B cell (primary cell): ENCODE data around the gene PCSK2. TPM values are rescaled to one million over a fixed set of nuclear protein-coding genes. Genes with fewer than 3 reads are reported as not detected.

Source experiments
- ATAC-seq: fragments of 200-7000 bp; cut with Tn5 transposase; one replicate; pipeline ENCODE4 v1.10.0; 2021; ENCODE audit warnings: low read depth, mild to moderate bottlenecking, moderate number of reproducible peaks, moderate library complexity
- CTCF ChIA-PET: fragments of 350-600 bp; sonication (Branson Sonifier 250); formaldehyde crosslinking; loops from one replicate; lab custom pipeline; 2021; ENCODE audit warnings: antibody characterized with exemption, inconsistent platforms; lab: Charles Lee
- POLR2A ChIA-PET: fragments of 350-600 bp; sonication (Branson Sonifier 250); formaldehyde crosslinking; loops from one replicate; lab custom pipeline; 2021; ENCODE audit warnings: antibody characterized with exemption; lab: Charles Lee
- DNase-seq: peaks from one replicate; pipeline ENCODE4 v3.0.0; 2013
- H2AFZ ChIP-seq: 2 replicates; pipeline ENCODE4 v1.6.1; 2012; ENCODE audit warnings: mild to moderate bottlenecking, low read depth, low read length; ENCODE audit not compliant: insufficient read depth, poor library complexity, severe bottlenecking
- H3K27ac ChIP-seq, 2 donors: 1 replicate in 1 of 2; 2 replicates in 1 of 2; pipeline ENCODE4 v1.5.1; 2012 to 2013; ENCODE audit warnings: low read length in 2 of 2, mild to moderate bottlenecking in 2 of 2, moderate library complexity in 1 of 2
- H3K27me3 ChIP-seq, 4 experiments: fragments of 200-600 bp in 1 of 4; sonication (generic) in 1 of 4; replicated peaks in 1 of 4; 1 replicate in 2 of 4; 2 replicates in 2 of 4; pipeline versions ENCODE4 v1.6.1 to v1.7.0; 2013 to 2016; ENCODE audit warnings: low read length in 3 of 4, mild to moderate bottlenecking in 2 of 4, mixed read lengths in 1 of 4, moderate library complexity in 1 of 4; ENCODE audit not compliant: insufficient read depth in 4 of 4, control insufficient read depth in 3 of 4; ENCODE audit errors: control extremely low read depth in 1 of 4
- H3K36me3 ChIP-seq, 2 experiments: replicated peaks in 1 of 2; 1 replicate in 1 of 2; 2 replicates in 1 of 2; pipeline versions ENCODE4 v1.6.1 to v1.7.1; 2013; ENCODE audit warnings: low read length in 1 of 2; ENCODE audit not compliant: insufficient read depth in 2 of 2, control insufficient read depth in 1 of 2; ENCODE audit errors: control extremely low read depth in 1 of 2, extremely low read depth in 1 of 2
- H3K4me1 ChIP-seq, 2 donors: fragments of 200-600 bp in 1 of 2; sonication (generic) in 1 of 2; 1 replicate in 1 of 2; 2 replicates in 1 of 2; pipeline versions ENCODE4 v1.5.1 to v1.6.1; 2013 to 2017; ENCODE audit warnings: low read length in 2 of 2; ENCODE audit not compliant: control insufficient read depth in 2 of 2, insufficient read depth in 2 of 2
- H3K4me2 ChIP-seq: replicated peaks from 2 replicates; pipeline ENCODE3; 2012; ENCODE audit warnings: mild to moderate bottlenecking, low read depth, low read length; ENCODE audit not compliant: poor library complexity, severe bottlenecking
- H3K4me3 ChIP-seq, 5 experiments: fragments of 200-600 bp in 1 of 5; sonication (generic) in 1 of 5; 1 replicate in 3 of 5; 2 replicates in 2 of 5; pipeline versions ENCODE4 v1.5.1 to v1.7.0; 2011 to 2016; ENCODE audit warnings: low read length in 4 of 5, mild to moderate bottlenecking in 4 of 5, low read depth in 2 of 5, control low read depth in 1 of 5, moderate library complexity in 1 of 5; ENCODE audit not compliant: insufficient read depth in 1 of 5; ENCODE audit errors: control extremely low read depth in 1 of 5, extremely low read depth in 1 of 5
- H3K79me2 ChIP-seq: fragments of 200-600 bp; sonication (generic); one replicate; pipeline ENCODE4 v1.6.0; 2016; ENCODE audit warnings: low read length; ENCODE audit not compliant: control insufficient read depth, insufficient read depth
- H3K9ac ChIP-seq: fragments of 200-600 bp; sonication (generic); 2 replicates; pipeline ENCODE4 v1.6.1; 2017; ENCODE audit warnings: mild to moderate bottlenecking, low read length, moderate library complexity
- H3K9me3 ChIP-seq, 3 donors: one replicate each; pipeline versions ENCODE4 v1.6.1 to v1.7.1; 2013; ENCODE audit warnings: low read length in 2 of 3; ENCODE audit not compliant: control insufficient read depth in 2 of 3, insufficient read depth in 1 of 3; ENCODE audit errors: control extremely low read depth in 1 of 3
- H4K20me1 ChIP-seq: 2 replicates; pipeline ENCODE4 v1.6.0; 2012; ENCODE audit warnings: mild to moderate bottlenecking, low read length; ENCODE audit not compliant: insufficient read depth, control insufficient read depth, poor library complexity, severe bottlenecking
- H3K27ac Mint-ChIP-seq: one replicate; pipeline ENCODE4 v1.8.0; 2021; ENCODE audit warnings: mixed read lengths
- H3K27me3 Mint-ChIP-seq: one replicate; pipeline ENCODE4 v1.8.0; 2021; ENCODE audit warnings: mixed read lengths
- H3K4me1 Mint-ChIP-seq: one replicate; pipeline ENCODE4 v1.8.0; 2021; ENCODE audit warnings: mixed read lengths
- H3K4me3 Mint-ChIP-seq: one replicate; pipeline ENCODE4 v1.8.0; 2021; ENCODE audit warnings: mixed read lengths
- H3K9me3 Mint-ChIP-seq: one replicate; pipeline ENCODE4 v1.8.0; 2022; ENCODE audit warnings: mixed read lengths; ENCODE audit not compliant: insufficient read depth
- CTCF ChIP-seq: fragments of 200-600 bp; IDR thresholded peaks from one replicate; pipeline ENCODE4 v1.8.0; 2022; ENCODE audit warnings: antibody characterized with exemption, mild to moderate bottlenecking
- EZH2 ChIP-seq: IDR thresholded peaks from 2 replicates; pipeline ENCODE4 v1.6.1; 2012; ENCODE audit warnings: borderline replicate concordance, low read depth, mild to moderate bottlenecking, moderate library complexity, low read length; ENCODE audit not compliant: insufficient read depth, poor library complexity, severe bottlenecking
- WGBS: methylation state at CpG from one replicate; pipeline ENCODE4 v1.1.5; 2013; ENCODE audit warnings: missing lambda C conversion rate; ENCODE audit not compliant: insufficient coverage; 5-methylcytosine and 5-hydroxymethylcytosine counted together
- intact Hi-C: fragments of 100-400 bp; cut with micrococcal nuclease; formaldehyde crosslinking; loops from one replicate; pipeline ENCODE4 v1.10.0; 2022
- polyA plus RNA-seq: library from polyadenylated mRNA; depleted of rRNA; stranded (reverse); fragments of >200 nt; gene quantifications from 2 replicates; pipeline ENCODE4 v1.2.3, GENCODE V29; 2012
- total RNA-seq, 2 donors: library from RNA; stranded (reverse); fragments of 120-200 nt in 1 of 2; gene quantifications; 1 replicate in 1 of 2; 2 replicates in 1 of 2; pipeline versions ENCODE4 v1.2.3 to v1.2.4, GENCODE V29; 2013 to 2022

The PCSK2 gene
- total and polyA plus RNA-seq, 2 donors (not counting 1 experiment from before 2014, with no cell fraction given) = not detected

- 61% methylated on average over 2 of the region's 2 CpGs for WGBS
- Histone ChIP-seq H3K27ac (no peak overlapping the region), H4K20me1 (no peaks in the 10 kb centered on the region), H3K27me3 (peaks cover 0 to 17% (median 9%) of the 10 kb centered on the region in 4 experiments), H2AFZ (no peak overlapping the region), H3K9me3 (peaks cover 0 to 8% (median 0%) of the 10 kb centered on the region in 3 donors), H3K36me3 (no peaks in the 10 kb centered on the region), H3K4me1 (no peaks in the 10 kb centered on the region), H3K79me2 (no peaks in the 10 kb centered on the region), H3K4me3 (no peak overlapping the region), H3K9ac (no peak overlapping the region), H3K4me2 (no peak overlapping the region)
- no peak for DNase-seq
- ChIA-PET POLR2A (no interaction called here), CTCF (no interaction called here)
- H3K4me1 Mint-ChIP-seq = no peaks in the 10 kb centered on the region
- ATAC-seq = no peak
- H3K27ac Mint-ChIP-seq = no peak overlapping the region
- intact Hi-C loops = no loop called here
- TF ChIP-seq EZH2 (no peak), CTCF (no peak)
- H3K4me3 Mint-ChIP-seq = no peak overlapping the region
- no peaks in the 10 kb centered on the region for H3K9me3 Mint-ChIP-seq
- H3K27me3 Mint-ChIP-seq = peaks cover 37% of the 10 kb centered on the region
Observed at GRCh38 chr20:17317341-17317740, 90.5 kb downstream of the PCSK2 start.

- no peak overlapping the region for H3K9ac ChIP-seq
- H2AFZ ChIP-seq = no peak overlapping the region
- H3K36me3 ChIP-seq = no peaks in the 10 kb centered on the region
- no peaks in the 10 kb centered on the region for H3K4me1 ChIP-seq
- ATAC-seq (no peak), DNase-seq (no peak)
- intact Hi-C loops = no loop called here
- no peak overlapping the region for H3K4me2 ChIP-seq
- no peaks in the 10 kb centered on the region for H3K4me1 Mint-ChIP-seq
- H3K9me3 ChIP-seq = peaks cover 0 to 5% (median 0%) of the 10 kb centered on the region in 3 donors
- no peak overlapping the region for H3K27ac ChIP-seq
- ChIA-PET POLR2A (no interaction called here), CTCF (no interaction called here)
- H3K79me2 ChIP-seq = no peaks in the 10 kb centered on the region
- no peak overlapping the region for H3K4me3 Mint-ChIP-seq
- WGBS = no CpG with 5 or more reads among the region's 2 CpGs
- H3K27me3 ChIP-seq = peaks cover 0 to 10% (median 5%) of the 10 kb centered on the region in 4 experiments
- H3K27ac Mint-ChIP-seq = no peak overlapping the region
- H3K4me3 ChIP-seq = no peak overlapping the region
- H3K9me3 Mint-ChIP-seq = peaks cover 3% of the 10 kb centered on the region
- TF ChIP-seq CTCF (no peak), EZH2 (no peak)
- H3K27me3 Mint-ChIP-seq = peaks cover 26% of the 10 kb centered on the region
- H4K20me1 ChIP-seq = no peaks in the 10 kb centered on the region
Observed at GRCh38 chr20:17320456-17320855, 93.6 kb downstream of the PCSK2 start.
